Right cardiac atrium (tissue), 5 donors: ENCODE data around the gene RAB7A. TPM values are rescaled to one million over a fixed set of nuclear protein-coding genes. Genes with fewer than 3 reads are reported as not detected.
"Not testable (repeated sequence)": the region's sequence is repeated elsewhere in the genome, so short reads cannot be mapped to it uniquely, and the experiment has no call there.

Source experiments
- ATAC-seq, 2 donors: fragments of 200-7000 bp; cut with Tn5 transposase; one replicate each; pipeline versions ENCODE4 v1.8.0 to v1.9.1; 2020; ENCODE audit warnings: moderate library complexity in 2 of 2, mild to moderate bottlenecking in 1 of 2
- DNase-seq, 3 donors: peaks; one replicate each; pipeline ENCODE4 v3.0.0-alpha.2; 2020
- H3K27ac ChIP-seq: one replicate; pipeline ENCODE4 v1.5.1; 2013; ENCODE audit warnings: mild to moderate bottlenecking, low read length, control low read depth, moderate library complexity
- H3K27me3 ChIP-seq: one replicate; pipeline ENCODE4 v1.6.1; 2013; ENCODE audit not compliant: control insufficient read depth, insufficient read depth
- H3K4me1 ChIP-seq: one replicate; pipeline ENCODE4 v1.6.1; 2013; ENCODE audit warnings: low read length; ENCODE audit not compliant: control insufficient read depth, insufficient read depth
- H3K4me3 ChIP-seq: one replicate; pipeline ENCODE4 v1.5.1; 2013; ENCODE audit warnings: low read length, control low read depth
- H3K9me3 ChIP-seq: one replicate; pipeline ENCODE4 v1.6.1; 2013; ENCODE audit warnings: low read length; ENCODE audit not compliant: control insufficient read depth
- WGBS: extraction: QIAGEN DNeasy Blood & Tissue Kit; methylation state at CpG from one replicate; pipeline ENCODE4 v1.1.7; 2013; 5-methylcytosine and 5-hydroxymethylcytosine counted together
- intact Hi-C, 4 donors: fragments of 100-400 bp; cut with DNase I; formaldehyde crosslinking; loops; one replicate each; pipeline versions ENCODE4 v1.11.0 to v1.14.0; 2022 to 2023
- polyA plus RNA-seq: library from polyadenylated mRNA; stranded (reverse); fragments of 200-250 nt; gene quantifications from one replicate; pipeline ENCODE4 v1.2.3, GENCODE V29; 2013
- total RNA-seq, 4 donors: library from RNA; stranded (reverse); fragmentation: NEBNext Ultra II Directional; extraction: Animal tissue kit (Norgen Biotek cat#: 25700); gene quantifications; one replicate each; pipeline ENCODE4 v1.2.1, GENCODE V29; 2021
- donor health status: healthy with polysubstance abuse.
- donor health status: DM: no; HTN: yes; CAD: no.
- donor health status: DM: no; HTN: no; CAD: no.
- donor health status: DM: no; HTN: yes; CAD: no; lungs with severe emphysema.
- donor health status: DM: yes; HTN: yes; CAD: no.

Gene RAB7A
- total and polyA plus RNA-seq, 5 donors, result 192 to 242 (median 234) TPM

- no peak overlapping the region for H3K4me3 ChIP-seq
- WGBS, result 86% methylated on average over 6 of the region's 6 CpGs
- no peaks in the 10 kb centered on the region for H3K27me3 ChIP-seq
- peaks cover 4% of the 10 kb centered on the region for H3K4me1 ChIP-seq
- ATAC-seq (no peak), DNase-seq (no peak)
- no peaks in the 10 kb centered on the region for H3K9me3 ChIP-seq
- H3K27ac ChIP-seq, result no peak overlapping the region
- intact Hi-C loops, result no loop called here
Measured at GRCh38 chr3:128823008-128823407, 97.0 kb downstream of the RAB7A start.

- H3K4me1 ChIP-seq, result peaks cover 4% of the 10 kb centered on the region
- H3K27ac ChIP-seq, result no peak overlapping the region
- no peak overlapping the region for H3K4me3 ChIP-seq
- DNase-seq (no peak), ATAC-seq (peak; percentile 13 to 32)
- no peaks in the 10 kb centered on the region for H3K27me3 ChIP-seq
- intact Hi-C loops, result no loop called here
- 78% methylated on average over 3 of the region's 3 CpGs for WGBS
- no peaks in the 10 kb centered on the region for H3K9me3 ChIP-seq
Measured at GRCh38 chr3:128823631-128824030, 97.6 kb downstream of the RAB7A start.

GRCh38 chr3:128824132-128824850, 98.3 kb downstream of the RAB7A start:
- no peak for DNase-seq
- no peaks in the 10 kb centered on the region for H3K9me3 ChIP-seq
- no peak overlapping the region for H3K27ac ChIP-seq
- H3K4me3 ChIP-seq, result no peak overlapping the region
- intact Hi-C loops, result no loop called here
- WGBS, result 85% methylated on average over 10 of the region's 10 CpGs
- no peaks in the 10 kb centered on the region for H3K27me3 ChIP-seq
- H3K4me1 ChIP-seq, result peaks cover 4% of the 10 kb centered on the region
- ATAC-seq, result peak in 1 of 2 donors; percentile 58

GRCh38 chr3:128825117-128825725, 99.2 kb downstream of the RAB7A start:
- 80% methylated on average over 4 of the region's 4 CpGs for WGBS
- no peaks in the 10 kb centered on the region for H3K27me3 ChIP-seq
- peaks cover 4% of the 10 kb centered on the region for H3K4me1 ChIP-seq
- no peak for DNase-seq
- ATAC-seq, result no peak
- intact Hi-C loops, result no loop called here
- no peak overlapping the region for H3K4me3 ChIP-seq
- H3K27ac ChIP-seq, result no peak overlapping the region
- no peaks in the 10 kb centered on the region for H3K9me3 ChIP-seq

- H3K4me1 ChIP-seq, ATAC-seq, H3K27me3 ChIP-seq, H3K4me3 ChIP-seq, DNase-seq, intact Hi-C loops, H3K9me3 ChIP-seq, H3K27ac ChIP-seq: not testable (repeated sequence)
- 56% methylated on average over 9 of the region's 9 CpGs for WGBS
Measured at GRCh38 chr3:128829087-128829486, 103.1 kb downstream of the RAB7A start.

- H3K4me1 ChIP-seq, H3K4me3 ChIP-seq, H3K9me3 ChIP-seq, H3K27me3 ChIP-seq, intact Hi-C loops, H3K27ac ChIP-seq, ATAC-seq, DNase-seq: not testable (repeated sequence)
- WGBS, result 64% methylated on average over 7 of the region's 7 CpGs
Measured at GRCh38 chr3:128829925-128830625, 104.1 kb downstream of the RAB7A start.

GRCh38 chr3:128830762-128831161, 104.8 kb downstream of the RAB7A start:
- H3K27me3 ChIP-seq, DNase-seq, intact Hi-C loops, H3K27ac ChIP-seq, H3K4me1 ChIP-seq, ATAC-seq, H3K4me3 ChIP-seq, H3K9me3 ChIP-seq: not testable (repeated sequence)
- 76% methylated on average over 5 of the region's 5 CpGs for WGBS

- H3K4me1 ChIP-seq, H3K9me3 ChIP-seq, DNase-seq, ATAC-seq, H3K27ac ChIP-seq, H3K4me3 ChIP-seq, H3K27me3 ChIP-seq, intact Hi-C loops: not testable (repeated sequence)
- 82% methylated on average over 5 of the region's 5 CpGs for WGBS
Measured at GRCh38 chr3:128832979-128833378, 107.0 kb downstream of the RAB7A start.

GRCh38 chr3:128835096-128835495, 109.1 kb downstream of the RAB7A start:
- no peak overlapping the region for H3K4me3 ChIP-seq
- no peak overlapping the region for H3K27ac ChIP-seq
- no peak for ATAC-seq
- no peaks in the 10 kb centered on the region for H3K27me3 ChIP-seq
- no peaks in the 10 kb centered on the region for H3K9me3 ChIP-seq
- intact Hi-C loops, result no loop called here
- WGBS, result 90% methylated on average over 4 of the region's 4 CpGs
- no peak for DNase-seq
- H3K4me1 ChIP-seq, result no peaks in the 10 kb centered on the region

GRCh38 chr3:128841926-128842920, 116.2 kb downstream of the RAB7A start:
- H3K9me3 ChIP-seq, result no peaks in the 10 kb centered on the region
- no peak overlapping the region for H3K4me3 ChIP-seq
- intact Hi-C loops, result loop anchor here in 2 of 4 donors (10.0 kb wide), 3 partner anchors 47 to 227 kb away; no protein-coding TSS in a partner anchor
- ATAC-seq (no peak), DNase-seq (no peak)
- H3K27me3 ChIP-seq, result no peaks in the 10 kb centered on the region
- H3K27ac ChIP-seq, result no peak overlapping the region
- peaks cover 3% of the 10 kb centered on the region for H3K4me1 ChIP-seq
- WGBS, result 80% methylated on average over 10 of the region's 10 CpGs
